Kidney (tissue), 14 donors: ENCODE measurements around the gene RHEBL1. TPM values are rescaled to one million over a fixed set of nuclear protein-coding genes. Genes with fewer than 3 reads are reported as not detected.
"Not testable (repeated sequence)": the region's sequence is repeated elsewhere in the genome, so short reads cannot be mapped to it uniquely, and the experiment has no call there.

Source experiments
- DNase-seq, 5 donors: peaks; one replicate each; pipeline ENCODE4 v3.0.0-alpha.2; 2013 to 2020
- FAIRE-seq: peaks from 2 replicates; lab custom pipeline; 2012; peaks lifted over from hg19 to GRCh38; lab: Jason Lieb, UNC
- H3K27ac ChIP-seq, 2 donors: one replicate each; pipeline ENCODE4 v1.7.0; 2013; ENCODE audit warnings: low read depth in 2 of 2, low read length in 2 of 2, inconsistent platforms in 1 of 2
- H3K27me3 ChIP-seq: one replicate; pipeline ENCODE4 v1.7.1; 2013; ENCODE audit warnings: low read length, inconsistent platforms; ENCODE audit not compliant: control insufficient read depth, insufficient read depth
- H3K36me3 ChIP-seq, 3 donors: one replicate each; pipeline versions ENCODE4 v1.7.0 to v1.7.1; 2013; ENCODE audit warnings: low read length in 3 of 3, control low read depth in 1 of 3, inconsistent platforms in 1 of 3; ENCODE audit not compliant: insufficient read depth in 3 of 3, control insufficient read depth in 2 of 3
- H3K4me1 ChIP-seq, 3 donors: one replicate each; pipeline versions ENCODE4 v1.7.0 to v1.7.1; 2013; ENCODE audit warnings: low read length in 3 of 3, inconsistent platforms in 1 of 3, low read depth in 1 of 3; ENCODE audit not compliant: control insufficient read depth in 2 of 3, insufficient read depth in 2 of 3
- H3K4me3 ChIP-seq, 3 donors: one replicate each; pipeline versions ENCODE4 v1.7.0 to v1.8.1; 2013; ENCODE audit warnings: low read length in 3 of 3, control low read depth in 1 of 3, inconsistent platforms in 1 of 3
- H3K9ac ChIP-seq, 3 donors: one replicate each; pipeline versions ENCODE4 v1.7.0 to v1.7.1; 2013; ENCODE audit warnings: low read length in 3 of 3, control low read depth in 1 of 3, inconsistent platforms in 1 of 3
- H3K9me3 ChIP-seq, 3 donors: one replicate each; pipeline versions ENCODE4 v1.7.0 to v1.7.1; 2013; ENCODE audit warnings: low read length in 3 of 3, control low read depth in 1 of 3, inconsistent platforms in 1 of 3; ENCODE audit not compliant: control insufficient read depth in 2 of 3, insufficient read depth in 1 of 3
- intact Hi-C: fragments of 100-400 bp; cut with DNase I; formaldehyde crosslinking; loops from one replicate; pipeline ENCODE4 v1.11.1; 2022
- polyA plus RNA-seq: library from polyadenylated mRNA; stranded (reverse); fragments of 350-450 nt; fragmentation: Illumina TruSeq; extraction: RNeasy Lipid Tissue Mini Kit (QIAGEN cat#74804); gene quantifications from one replicate; pipeline ENCODE4 v1.2.3, GENCODE V29; 2014; ENCODE audit warnings: low read depth, low replicate concordance; ENCODE audit not compliant: insufficient read depth
- total RNA-seq: library from RNA; stranded (reverse); fragmentation: NEBNext Ultra II Directional; extraction: Animal tissue kit (Norgen Biotek cat#: 25700); gene quantifications from one replicate; pipeline ENCODE4 v1.2.1, GENCODE V29; 2021
- TF ChIP-seq, protein P1 (sequence below): IDR thresholded peaks from 3 replicates; pipeline ENCODE4 v1.5.1; 2012; ENCODE audit warnings: mild to moderate bottlenecking, moderate library complexity, borderline replicate concordance; ENCODE audit not compliant: insufficient read depth; ENCODE audit errors: extremely low read depth
- donor health status: control.
- donor health status: control.
- donor health status: control.
- donor health status: control.
- donor health status: control.
- donor health status: DM: yes; HTN: yes; CAD: no.
- donor health status: Normal renal cell carcinoma (clear cell type).

The RHEBL1 gene
- total and polyA plus RNA-seq, 2 donors from 2014 or later: 0.52 to 0.69 TPM

DNA sequence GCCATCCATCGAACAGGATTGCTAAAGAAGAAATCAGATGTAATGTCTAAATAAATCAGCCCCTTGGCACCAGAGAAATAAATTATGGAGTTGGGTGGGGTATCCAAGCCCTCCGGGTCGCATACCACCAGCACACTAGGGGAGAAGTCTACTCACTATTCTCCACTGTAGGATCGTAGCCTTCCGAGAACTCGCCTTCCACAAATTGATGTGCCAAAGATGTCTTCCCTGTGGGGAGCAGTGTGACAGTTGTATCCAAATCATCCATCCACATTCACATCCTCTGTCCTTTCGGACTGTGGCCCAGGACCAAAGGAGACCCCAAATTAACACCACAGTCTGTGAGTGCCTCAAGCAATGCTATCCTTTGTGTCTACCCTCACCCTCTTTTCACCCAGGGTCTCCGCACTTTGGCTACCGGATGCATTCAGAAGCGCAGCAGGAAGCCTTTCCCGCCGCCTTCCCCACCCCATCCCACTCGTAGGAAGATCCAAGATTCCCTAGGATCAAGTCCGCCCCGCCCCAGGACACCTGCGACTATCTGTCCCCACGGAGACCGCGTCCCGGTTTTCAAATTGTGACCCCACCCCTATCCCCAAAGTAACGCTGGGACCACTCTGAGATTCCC, 786 bp downstream of the RHEBL1 start:
- Histone ChIP-seq H3K4me1 (peaks cover 3 to 10% (median 4%) of the 10 kb centered on the region in 3 donors), H3K27ac (no peak overlapping the region), H3K9ac (peak overlapping the region; percentile 62 to 69 (median 67)), H3K4me3 (peak overlapping the region; percentile 72 to 96 (median 84)), H3K36me3 (no peaks in the 10 kb centered on the region), H3K27me3 (no peaks in the 10 kb centered on the region), H3K9me3 (no peaks in the 10 kb centered on the region)
- TF ChIP-seq, protein P1, sequence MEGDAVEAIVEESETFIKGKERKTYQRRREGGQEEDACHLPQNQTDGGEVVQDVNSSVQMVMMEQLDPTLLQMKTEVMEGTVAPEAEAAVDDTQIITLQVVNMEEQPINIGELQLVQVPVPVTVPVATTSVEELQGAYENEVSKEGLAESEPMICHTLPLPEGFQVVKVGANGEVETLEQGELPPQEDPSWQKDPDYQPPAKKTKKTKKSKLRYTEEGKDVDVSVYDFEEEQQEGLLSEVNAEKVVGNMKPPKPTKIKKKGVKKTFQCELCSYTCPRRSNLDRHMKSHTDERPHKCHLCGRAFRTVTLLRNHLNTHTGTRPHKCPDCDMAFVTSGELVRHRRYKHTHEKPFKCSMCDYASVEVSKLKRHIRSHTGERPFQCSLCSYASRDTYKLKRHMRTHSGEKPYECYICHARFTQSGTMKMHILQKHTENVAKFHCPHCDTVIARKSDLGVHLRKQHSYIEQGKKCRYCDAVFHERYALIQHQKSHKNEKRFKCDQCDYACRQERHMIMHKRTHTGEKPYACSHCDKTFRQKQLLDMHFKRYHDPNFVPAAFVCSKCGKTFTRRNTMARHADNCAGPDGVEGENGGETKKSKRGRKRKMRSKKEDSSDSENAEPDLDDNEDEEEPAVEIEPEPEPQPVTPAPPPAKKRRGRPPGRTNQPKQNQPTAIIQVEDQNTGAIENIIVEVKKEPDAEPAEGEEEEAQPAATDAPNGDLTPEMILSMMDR: no peak
- DNase-seq (peak in 1 of 5 donors; percentile 64), FAIRE-seq (no peak)
- intact Hi-C loops: loop anchor here (10.0 kb wide), 1 partner anchor 56 kb away; no protein-coding TSS in a partner anchor

DNA sequence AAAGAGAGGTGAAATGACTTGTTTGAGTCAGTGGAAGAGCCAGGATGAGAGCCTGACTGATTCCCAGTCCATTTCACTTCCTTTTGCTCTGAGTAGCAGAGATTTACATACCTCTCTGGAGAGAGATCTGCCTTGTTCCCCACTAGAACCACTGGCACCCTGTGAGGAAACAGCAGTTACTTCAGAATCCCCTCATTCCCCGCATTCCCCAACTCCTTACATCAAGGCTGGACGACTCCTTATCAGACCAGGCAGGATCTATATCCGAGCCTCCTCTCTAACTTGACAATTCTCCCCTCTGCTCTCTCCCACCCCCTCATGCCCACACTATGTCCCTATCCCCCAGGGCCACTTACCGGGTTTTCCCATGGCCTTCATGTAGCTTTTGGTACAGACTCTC, 3.7 kb downstream of the RHEBL1 start:
- TF ChIP-seq, protein P1: no peak
- intact Hi-C loops: loop anchor here (10.0 kb wide), 1 partner anchor 59 kb away; no protein-coding TSS in a partner anchor

DNA sequence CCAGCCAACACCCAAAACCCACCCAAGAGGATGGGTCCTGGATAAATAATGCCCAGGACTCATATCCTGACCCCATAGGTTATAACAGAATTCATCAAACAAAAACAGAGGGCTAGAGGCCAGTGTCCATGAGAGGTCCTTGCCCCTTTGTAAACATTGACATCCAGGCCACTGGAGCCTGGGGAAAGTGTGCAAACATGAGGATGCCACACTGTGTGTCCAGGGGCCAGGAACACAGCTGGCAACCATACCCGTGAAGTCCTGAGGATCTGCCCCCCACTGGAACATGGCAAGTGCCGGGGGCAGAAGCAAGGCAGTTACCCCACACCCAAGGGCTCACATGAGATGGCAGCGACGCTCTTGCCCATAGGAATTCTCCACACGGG, 5.0 kb downstream of the RHEBL1 start:
- TF ChIP-seq, protein P1: no peak

More for the DNA sequence above, 3.7 kb downstream of the RHEBL1 start:
- Histone ChIP-seq H3K4me3 (no peak overlapping the region), H3K9me3 (no peaks in the 10 kb centered on the region), H3K27me3 (no peaks in the 10 kb centered on the region), H3K36me3 (no peaks in the 10 kb centered on the region), H3K4me1 (peaks cover 3 to 13% (median 4%) of the 10 kb centered on the region in 3 donors), H3K27ac (no peak overlapping the region), H3K9ac (no peak overlapping the region)
- FAIRE-seq (no peak), DNase-seq (no peak)

DNA sequence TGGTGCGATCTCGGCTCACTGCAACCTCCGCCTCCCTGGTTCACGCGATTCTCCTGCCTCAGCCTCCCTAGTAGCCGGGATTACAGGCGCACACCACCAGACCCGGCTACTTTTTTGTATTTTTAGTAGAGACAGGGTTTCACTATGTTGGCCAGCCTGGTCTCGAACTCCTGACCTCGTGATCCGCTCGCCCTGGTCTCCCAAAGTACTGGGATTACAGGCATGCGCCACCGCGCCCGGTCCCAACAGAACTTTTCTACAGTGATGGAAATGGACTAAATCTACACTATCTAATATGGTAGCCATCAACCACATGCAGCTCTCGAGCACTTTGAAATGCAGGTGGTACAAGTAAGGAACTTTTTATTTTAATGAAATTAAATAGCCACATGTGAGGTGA, 7.9 kb downstream of the RHEBL1 start:
- not testable (repeated sequence) for H3K9ac ChIP-seq, H3K27me3 ChIP-seq, DNase-seq, H3K9me3 ChIP-seq, FAIRE-seq, H3K36me3 ChIP-seq, H3K4me3 ChIP-seq, H3K27ac ChIP-seq
- intact Hi-C loops: loop anchor here (10.0 kb wide), 1 partner anchor 63 kb away; no protein-coding TSS in a partner anchor
- H3K4me1 ChIP-seq: peaks cover 0 to 26% (median 18%) of the 10 kb centered on the region in 3 donors

More for the DNA sequence above, 5.0 kb downstream of the RHEBL1 start:
- H3K27ac ChIP-seq: no peak overlapping the region
- H3K36me3 ChIP-seq: no peaks in the 10 kb centered on the region
- FAIRE-seq (no peak), DNase-seq (no peak)
- no peak overlapping the region for H3K4me3 ChIP-seq
- no peak overlapping the region for H3K9ac ChIP-seq
- intact Hi-C loops: loop anchor here (10.0 kb wide), 1 partner anchor 60 kb away; no protein-coding TSS in a partner anchor
- H3K4me1 ChIP-seq: peaks cover 0 to 11% (median 0%) of the 10 kb centered on the region in 3 donors
- no peaks in the 10 kb centered on the region for H3K27me3 ChIP-seq
- H3K9me3 ChIP-seq: no peaks in the 10 kb centered on the region
